ENCODE measurements around the gene CLUH. TPM values are rescaled to one million over a fixed set of nuclear protein-coding genes. Genes with fewer than 3 reads are reported as not detected.

CLUH gene
- polyA plus RNA-seq, 1 donor (not counting 4 experiments of a cell fraction or from before 2014, with no cell fraction given), result 24.0 TPM

DNA sequence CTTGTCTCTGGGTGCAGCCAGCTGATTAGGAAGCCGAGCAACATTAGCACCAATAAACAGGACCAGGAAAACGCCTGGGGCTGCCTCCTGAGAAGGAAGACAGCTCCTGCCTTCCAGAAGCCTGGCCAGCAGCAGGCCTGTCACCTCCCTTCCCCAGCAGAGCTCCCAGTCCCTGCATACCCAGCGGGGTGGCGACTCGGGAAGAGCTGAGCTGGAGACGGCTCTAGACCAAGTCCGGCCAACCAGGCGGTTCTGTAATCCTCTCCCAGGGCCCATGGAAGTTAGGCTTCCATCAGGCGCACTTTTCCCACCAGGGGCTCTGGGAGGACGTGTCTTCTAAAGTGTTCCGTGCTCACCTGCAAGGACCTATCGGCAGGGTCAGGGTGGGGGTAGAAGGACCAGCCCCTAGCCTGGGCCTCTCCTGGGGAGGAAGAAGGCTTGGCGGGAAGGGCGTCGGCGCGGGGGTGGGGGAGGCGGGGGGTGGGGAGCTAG, 12.0 kb upstream of the CLUH start:
- Histone ChIP-seq H3K27ac (ENCODE audit: control insufficient read depth, insufficient read depth, low read length) (no peak overlapping the region), H3K9me3 (ENCODE audit: control insufficient read depth, low read depth, low read length) (no peaks in the 10 kb centered on the region), H2AFZ (ENCODE audit: control insufficient read depth, low read length) (no peak overlapping the region), H3K36me3 (ENCODE audit: control insufficient read depth in 2 of 2, extremely low read depth in 1 of 2, insufficient read depth in 2 of 2, low read length in 2 of 2) (no peaks in the 10 kb centered on the region), H3K9ac (ENCODE audit: control insufficient read depth, extremely low read depth, insufficient read depth, low read length) (no peak overlapping the region), H3K4me3 (ENCODE audit: control insufficient read depth in 2 of 3, extremely low read depth in 1 of 3, insufficient read depth in 2 of 3, low read depth in 1 of 3, low read length in 3 of 3) (no peak overlapping the region), H3K9me1 (ENCODE audit: control insufficient read depth, extremely low read depth, insufficient read depth, low read length) (no peaks in the 10 kb centered on the region), H3K4me2 (ENCODE audit: control insufficient read depth, extremely low read depth, insufficient read depth, low read depth, low read length) (no peak overlapping the region), H3K79me2 (ENCODE audit: control insufficient read depth, insufficient read depth, low read length) (no peaks in the 10 kb centered on the region), H4K20me1 (ENCODE audit: control insufficient read depth, extremely low read depth, insufficient read depth, low read length) (no peaks in the 10 kb centered on the region), H3K4me1 (ENCODE audit: control insufficient read depth, extremely low read depth, insufficient read depth, low read length) (no peaks in the 10 kb centered on the region), H3K27me3 (ENCODE audit: control insufficient read depth, extremely low read depth, insufficient read depth, low read length) (peaks cover 22% of the 10 kb centered on the region)
- FAIRE-seq, result no peak
- TF ChIP-seq, protein P1, sequence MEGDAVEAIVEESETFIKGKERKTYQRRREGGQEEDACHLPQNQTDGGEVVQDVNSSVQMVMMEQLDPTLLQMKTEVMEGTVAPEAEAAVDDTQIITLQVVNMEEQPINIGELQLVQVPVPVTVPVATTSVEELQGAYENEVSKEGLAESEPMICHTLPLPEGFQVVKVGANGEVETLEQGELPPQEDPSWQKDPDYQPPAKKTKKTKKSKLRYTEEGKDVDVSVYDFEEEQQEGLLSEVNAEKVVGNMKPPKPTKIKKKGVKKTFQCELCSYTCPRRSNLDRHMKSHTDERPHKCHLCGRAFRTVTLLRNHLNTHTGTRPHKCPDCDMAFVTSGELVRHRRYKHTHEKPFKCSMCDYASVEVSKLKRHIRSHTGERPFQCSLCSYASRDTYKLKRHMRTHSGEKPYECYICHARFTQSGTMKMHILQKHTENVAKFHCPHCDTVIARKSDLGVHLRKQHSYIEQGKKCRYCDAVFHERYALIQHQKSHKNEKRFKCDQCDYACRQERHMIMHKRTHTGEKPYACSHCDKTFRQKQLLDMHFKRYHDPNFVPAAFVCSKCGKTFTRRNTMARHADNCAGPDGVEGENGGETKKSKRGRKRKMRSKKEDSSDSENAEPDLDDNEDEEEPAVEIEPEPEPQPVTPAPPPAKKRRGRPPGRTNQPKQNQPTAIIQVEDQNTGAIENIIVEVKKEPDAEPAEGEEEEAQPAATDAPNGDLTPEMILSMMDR (optimal IDR thresholded peaks at IDR 0.05 in 1 of 3, IDR thresholded peaks at IDR 0.05 in 1 of 3, conservative IDR thresholded peaks at IDR 0.05 in 1 of 3; ENCODE audit: extremely low read depth in 1 of 3, insufficient read depth in 2 of 3, low read length in 3 of 3), result no peak
- no peak for TF ChIP-seq EZH2 (IDR thresholded peaks at IDR 0.05; ENCODE audit: low read length)
- DNase-seq (ENCODE audit: low read depth, low spot score), result no peak
- dilution Hi-C loops (cut with MboI; ENCODE audit: extremely low pct_ligation_motif_present, low sequenced_read_pairs), result no loop called here

GRCh38 chr17:2722611-2723010, 11.0 kb upstream of the CLUH start:
- Histone ChIP-seq H3K4me1 (ENCODE audit: control insufficient read depth, extremely low read depth, insufficient read depth, low read length) (no peaks in the 10 kb centered on the region), H3K79me2 (ENCODE audit: control insufficient read depth, insufficient read depth, low read length) (no peaks in the 10 kb centered on the region), H3K9ac (ENCODE audit: control insufficient read depth, extremely low read depth, insufficient read depth, low read length) (no peak overlapping the region), H3K4me3 (ENCODE audit: control insufficient read depth in 2 of 3, extremely low read depth in 1 of 3, insufficient read depth in 2 of 3, low read depth in 1 of 3, low read length in 3 of 3) (no peak overlapping the region), H3K9me1 (ENCODE audit: control insufficient read depth, extremely low read depth, insufficient read depth, low read length) (no peaks in the 10 kb centered on the region), H3K27me3 (ENCODE audit: control insufficient read depth, extremely low read depth, insufficient read depth, low read length) (peaks cover 22% of the 10 kb centered on the region), H3K9me3 (ENCODE audit: control insufficient read depth, low read depth, low read length) (no peaks in the 10 kb centered on the region), H3K4me2 (ENCODE audit: control insufficient read depth, extremely low read depth, insufficient read depth, low read depth, low read length) (no peak overlapping the region), H2AFZ (ENCODE audit: control insufficient read depth, low read length) (no peak overlapping the region), H3K36me3 (ENCODE audit: control insufficient read depth in 2 of 2, extremely low read depth in 1 of 2, insufficient read depth in 2 of 2, low read length in 2 of 2) (no peaks in the 10 kb centered on the region), H3K27ac (ENCODE audit: control insufficient read depth, insufficient read depth, low read length) (no peak overlapping the region), H4K20me1 (ENCODE audit: control insufficient read depth, extremely low read depth, insufficient read depth, low read length) (no peaks in the 10 kb centered on the region)
- DNase-seq (ENCODE audit: low read depth, low spot score), result no peak
- no peak for TF ChIP-seq EZH2 (IDR thresholded peaks at IDR 0.05; ENCODE audit: low read length)
- TF ChIP-seq, protein P1 (optimal IDR thresholded peaks at IDR 0.05 in 1 of 3, IDR thresholded peaks at IDR 0.05 in 1 of 3, conservative IDR thresholded peaks at IDR 0.05 in 1 of 3; ENCODE audit: extremely low read depth in 1 of 3, insufficient read depth in 2 of 3, low read length in 3 of 3), result no peak
- dilution Hi-C loops (cut with MboI; ENCODE audit: extremely low pct_ligation_motif_present, low sequenced_read_pairs), result no loop called here
- no peak for FAIRE-seq

All from keratinocyte (primary cell).